OCI-LY7 (cell line): Measurements from ENCODE around the gene ATP6V0C.

ENCODE experiments used
- EZH2phosphoT487 ChIP-seq: fragments of 200-600 bp; sonication (generic); IDR thresholded peaks from 2 replicates; pipeline ENCODE4 v1.6.1; 2018; ENCODE audit warnings: low read depth, borderline replicate concordance, mild to moderate bottlenecking, mixed run types, antibody characterized with exemption, low read length, moderate library complexity, mixed read lengths
- TF ChIP-seq, protein P1 (sequence below): fragments of 200-600 bp; sonication (generic); conservative IDR thresholded peaks from 2 replicates; pipeline ENCODE4 v1.5.1; 2014; ENCODE audit warnings: mild to moderate bottlenecking, antibody characterized with exemption, low read length, moderate library complexity, mixed read lengths

DNA sequence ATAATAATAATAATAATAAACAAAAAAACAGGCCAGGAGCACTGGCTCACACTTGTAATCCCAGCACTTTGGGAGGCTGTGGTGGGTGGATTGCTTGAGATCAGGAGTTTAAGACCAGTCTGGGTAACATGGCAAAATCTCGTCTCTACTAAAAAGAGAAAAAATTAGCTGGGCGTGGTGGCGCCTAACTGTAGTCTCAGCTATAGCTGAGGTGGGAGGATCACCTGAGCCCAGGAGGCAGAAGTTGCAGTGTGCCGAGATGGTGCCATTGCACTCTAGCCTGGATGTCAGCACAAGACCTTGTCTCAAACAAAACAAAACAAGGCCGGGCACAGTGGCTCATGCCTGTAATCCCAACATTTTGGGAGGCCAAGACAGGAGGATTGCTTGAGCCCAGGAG, 18.7 kb upstream of the ATP6V0C start:
- no peak for TF ChIP-seq EZH2phosphoT487
- TF ChIP-seq, protein P1, sequence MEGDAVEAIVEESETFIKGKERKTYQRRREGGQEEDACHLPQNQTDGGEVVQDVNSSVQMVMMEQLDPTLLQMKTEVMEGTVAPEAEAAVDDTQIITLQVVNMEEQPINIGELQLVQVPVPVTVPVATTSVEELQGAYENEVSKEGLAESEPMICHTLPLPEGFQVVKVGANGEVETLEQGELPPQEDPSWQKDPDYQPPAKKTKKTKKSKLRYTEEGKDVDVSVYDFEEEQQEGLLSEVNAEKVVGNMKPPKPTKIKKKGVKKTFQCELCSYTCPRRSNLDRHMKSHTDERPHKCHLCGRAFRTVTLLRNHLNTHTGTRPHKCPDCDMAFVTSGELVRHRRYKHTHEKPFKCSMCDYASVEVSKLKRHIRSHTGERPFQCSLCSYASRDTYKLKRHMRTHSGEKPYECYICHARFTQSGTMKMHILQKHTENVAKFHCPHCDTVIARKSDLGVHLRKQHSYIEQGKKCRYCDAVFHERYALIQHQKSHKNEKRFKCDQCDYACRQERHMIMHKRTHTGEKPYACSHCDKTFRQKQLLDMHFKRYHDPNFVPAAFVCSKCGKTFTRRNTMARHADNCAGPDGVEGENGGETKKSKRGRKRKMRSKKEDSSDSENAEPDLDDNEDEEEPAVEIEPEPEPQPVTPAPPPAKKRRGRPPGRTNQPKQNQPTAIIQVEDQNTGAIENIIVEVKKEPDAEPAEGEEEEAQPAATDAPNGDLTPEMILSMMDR: no peak
